ENCODE data around the gene PCBP4. TPM values are rescaled to one million over a fixed set of nuclear protein-coding genes. Genes with fewer than 3 reads are reported as not detected.
A peak's percentile ranks its signal among the peaks of the same experiment; 100 is the strongest.

PCBP4 gene
- polyA plus RNA-seq, 3 donors, result 0.09 to 1.3 (median 0.22) TPM

- H3K4me1 Mint-ChIP-seq, result peaks cover 12% of the 10 kb centered on the region
- Histone ChIP-seq H3K27ac (ENCODE audit: low read depth in 1 of 2, low read length in 2 of 2) (no peak overlapping the region), H3K4me2 (replicated peaks; ENCODE audit: extremely low read depth, low read length, poor library complexity, severe bottlenecking) (peak overlapping the region; percentile 77), H3K36me3 (replicated peaks in 1 of 2; ENCODE audit: control insufficient read depth in 1 of 2, insufficient read depth in 2 of 2, low read length in 2 of 2) (no peaks in the 10 kb centered on the region), H2AFZ (ENCODE audit: insufficient read depth, low read depth, low read length, poor library complexity, severe bottlenecking) (peak overlapping the region; percentile 59), H4K20me1 (ENCODE audit: insufficient read depth, low read length) (peaks cover 4% of the 10 kb centered on the region), H3K9me3 (replicated peaks in 1 of 2; ENCODE audit: control insufficient read depth in 1 of 2, insufficient read depth in 1 of 2, low read length in 2 of 2) (no peaks in the 10 kb centered on the region), H3K79me2 (ENCODE audit: insufficient read depth, low read length) (no peaks in the 10 kb centered on the region), H3K4me3 (replicated peaks in 1 of 3; ENCODE audit: low read depth in 2 of 3, low read length in 3 of 3) (peak overlapping the region in 2 of 3 experiments; percentile 7 to 71), H3K27me3 (ENCODE audit: control insufficient read depth in 2 of 2, insufficient read depth in 2 of 2, low read length in 2 of 2) (peaks cover 10 to 41% of the 10 kb centered on the region in 2 donors), H3K9ac (ENCODE audit: insufficient read depth, low read length, poor library complexity, severe bottlenecking) (peak overlapping the region; percentile 60), H3K4me1 (ENCODE audit: control insufficient read depth in 1 of 2, insufficient read depth in 2 of 2, low read length in 2 of 2) (peaks cover 11 to 16% of the 10 kb centered on the region in 2 donors)
- no peak for DNase-seq
- TF ChIP-seq CTCF (IDR thresholded peaks at IDR 0.05), result no peak
- H3K9me3 Mint-ChIP-seq, result peaks cover 0 to 17% (median 0%) of the 10 kb centered on the region in 7 donors
- peak overlapping the region in 1 of 7 donors; percentile 14 for H3K27ac Mint-ChIP-seq
- peaks cover 10 to 12% of the 10 kb centered on the region in 2 donors for H3K36me3 Mint-ChIP-seq
- 83% methylated on average over 1 of the region's 11 CpGs for WGBS (ENCODE audit: insufficient coverage)
- H3K4me3 Mint-ChIP-seq, result peak overlapping the region; percentile 82 to 85
- intact Hi-C loops (cut with micrococcal nuclease), result no loop called here
- H3K27me3 Mint-ChIP-seq (ENCODE audit: low read depth in 3 of 3), result peaks cover 35 to 54% (median 39%) of the 10 kb centered on the region in 3 donors
Observed at GRCh38 chr3:51968170-51968775, 1.0 kb upstream of the PCBP4 start.

GRCh38 chr3:51966922-51967383 lies 301 bp downstream of the PCBP4 start:
- Histone ChIP-seq H3K4me2 (replicated peaks; ENCODE audit: extremely low read depth, low read length, poor library complexity, severe bottlenecking) (peak overlapping the region; percentile 77), H3K9me3 (replicated peaks in 1 of 2; ENCODE audit: control insufficient read depth in 1 of 2, insufficient read depth in 1 of 2, low read length in 2 of 2) (no peaks in the 10 kb centered on the region), H3K27me3 (ENCODE audit: control insufficient read depth in 2 of 2, insufficient read depth in 2 of 2, low read length in 2 of 2) (peaks cover 10 to 54% of the 10 kb centered on the region in 2 donors), H3K27ac (ENCODE audit: low read depth in 1 of 2, low read length in 2 of 2) (no peak overlapping the region), H4K20me1 (ENCODE audit: insufficient read depth, low read length) (peaks cover 4% of the 10 kb centered on the region), H3K4me3 (replicated peaks in 1 of 3; ENCODE audit: low read depth in 2 of 3, low read length in 3 of 3) (peak overlapping the region in 1 of 3 experiments; percentile 50), H3K36me3 (replicated peaks in 1 of 2; ENCODE audit: control insufficient read depth in 1 of 2, insufficient read depth in 2 of 2, low read length in 2 of 2) (no peaks in the 10 kb centered on the region), H2AFZ (ENCODE audit: insufficient read depth, low read depth, low read length, poor library complexity, severe bottlenecking) (peak overlapping the region; percentile 48), H3K4me1 (ENCODE audit: control insufficient read depth in 1 of 2, insufficient read depth in 2 of 2, low read length in 2 of 2) (peaks cover 9 to 14% of the 10 kb centered on the region in 2 donors), H3K79me2 (ENCODE audit: insufficient read depth, low read length) (no peaks in the 10 kb centered on the region), H3K9ac (ENCODE audit: insufficient read depth, low read length, poor library complexity, severe bottlenecking) (peak overlapping the region; percentile 40)
- Mint-ChIP-seq H3K4me3 (peak overlapping the region; percentile 34 to 83), H3K27me3 (ENCODE audit: low read depth in 3 of 3) (peaks cover 38 to 62% (median 44%) of the 10 kb centered on the region in 3 donors), H3K36me3 (peaks cover 10 to 12% of the 10 kb centered on the region in 2 donors), H3K4me1 (peaks cover 12% of the 10 kb centered on the region), H3K9me3 (peaks cover 0 to 17% (median 0%) of the 10 kb centered on the region in 7 donors), H3K27ac (no peak overlapping the region)
- WGBS (ENCODE audit: insufficient coverage), result 2% methylated on average over 31 of the region's 33 CpGs
- no peak for DNase-seq
- TF ChIP-seq CTCF (IDR thresholded peaks at IDR 0.05), result no peak
- intact Hi-C loops (cut with micrococcal nuclease), result no loop called here

Measured in CD14-positive monocyte (primary cell).